K562 (cell line): ENCODE data around the gene ASIP. TPM values are rescaled to one million over a fixed set of nuclear protein-coding genes. Genes with fewer than 3 reads are reported as not detected.

Experiments used
- ATAC-seq: fragments of 200-7000 bp; cut with Tn5 transposase; 3 replicates; pipeline ENCODE4 v1.9.1; 2020; ENCODE audit warnings: moderate library complexity
- BruUV-seq: library from RNA; stranded (reverse); fragments of 400-500 nt; replicated peaks from 2 replicates; lab custom pipeline; 2021; lab: Mats Ljungman, UMichigan
- CTCF ChIA-PET: fragments of 300-600 bp; formaldehyde crosslinking; extraction: SDS; loops from one replicate; lab custom pipeline; 2021; ENCODE audit warnings: low intra/inter-chr PET ratio; lab: Yijun Ruan, JAX
- POLR2A ChIA-PET: fragments of 300-600, 350-650 bp; sonication (Branson Sonifier 250); formaldehyde crosslinking; extraction: SDS; loops from one replicate; lab custom pipeline; 2021; ENCODE audit warnings: antibody characterized with exemption, inconsistent platforms; lab: Yijun Ruan, JAX
- DNase-seq, 4 experiments: peaks; one replicate each; pipeline versions ENCODE4 v3.0.0 to v3.0.0-alpha.2; 2011 to 2018; ENCODE audit warnings: low spot score in 3 of 4, mixed read lengths in 3 of 4; ENCODE audit errors: extremely low read depth in 1 of 4
- FAIRE-seq: peaks from 2 replicates; lab custom pipeline; 2011; peaks lifted over from hg19 to GRCh38; lab: Jason Lieb, UNC
- H2AFZ ChIP-seq: 2 replicates; pipeline ENCODE4 v1.6.0; 2011; ENCODE audit warnings: low read depth, low read length, control low read depth, inconsistent platforms
- H3K27ac ChIP-seq: fragments of 200-600 bp; 3 replicates; pipeline ENCODE4 v1.8.0; 2011; ENCODE audit warnings: low read depth, mild to moderate bottlenecking, control low read depth, inconsistent platforms, low read length, moderate library complexity, mixed read lengths; ENCODE audit errors: extremely low read depth
- H3K27me3 ChIP-seq, 2 experiments: fragments of 300-600 bp in 1 of 2; 2 replicates in 1 of 2; 3 replicates in 1 of 2; pipeline versions ENCODE4 v1.6.0 to v1.8.0; 2011; ENCODE audit warnings: inconsistent platforms in 2 of 2, low read length in 2 of 2, mild to moderate bottlenecking in 1 of 2, mixed read lengths in 1 of 2, moderate library complexity in 1 of 2; ENCODE audit not compliant: control insufficient read depth in 2 of 2, insufficient read depth in 2 of 2
- H3K36me3 ChIP-seq: fragments of 300-600 bp; 3 replicates; pipeline ENCODE4 v1.8.0; 2011; ENCODE audit warnings: mild to moderate bottlenecking, low read length, inconsistent platforms; ENCODE audit not compliant: control insufficient read depth, insufficient read depth
- H3K4me1 ChIP-seq, 2 experiments: fragments of 200-600 bp in 1 of 2; replicated peaks in 1 of 2; 2 replicates in 1 of 2; 3 replicates in 1 of 2; pipeline versions ENCODE4 v1.5.1 to v1.8.0; 2011; ENCODE audit warnings: inconsistent platforms in 2 of 2, low read length in 2 of 2, mild to moderate bottlenecking in 1 of 2, mixed read lengths in 1 of 2, moderate library complexity in 1 of 2; ENCODE audit not compliant: control insufficient read depth in 2 of 2, insufficient read depth in 2 of 2
- H3K4me2 ChIP-seq: 2 replicates; pipeline ENCODE4 v1.6.1; 2011; ENCODE audit warnings: low read length, control low read depth, inconsistent platforms, mixed read lengths; ENCODE audit not compliant: insufficient read depth
- H3K4me3 ChIP-seq: fragments of 200-600 bp; sonication (generic), shearing (Covaris generic); 2 replicates; pipeline ENCODE4 v1.5.1; 2016; ENCODE audit warnings: control low read depth, inconsistent platforms
- H3K79me2 ChIP-seq: fragments of 200-600 bp; 3 replicates; pipeline ENCODE4 v1.8.0; 2011; ENCODE audit warnings: low read length, inconsistent platforms; ENCODE audit not compliant: control insufficient read depth, insufficient read depth
- H3K9ac ChIP-seq, 2 experiments: 2 replicates each; pipeline versions ENCODE4 v1.6.0 to v1.6.1; 2011; ENCODE audit warnings: low read depth in 2 of 2, low read length in 2 of 2, control low read depth in 1 of 2, inconsistent platforms in 1 of 2, mild to moderate bottlenecking in 1 of 2, mixed read lengths in 1 of 2; ENCODE audit not compliant: insufficient read depth in 1 of 2
- H3K9me1 ChIP-seq: one replicate; pipeline ENCODE4 v1.6.0; 2011; ENCODE audit warnings: inconsistent platforms, mild to moderate bottlenecking, low read length, moderate library complexity; ENCODE audit not compliant: control insufficient read depth, insufficient read depth
- H3K9me3 ChIP-seq: replicated peaks from 2 replicates; pipeline ENCODE4 v1.5.1; 2011; ENCODE audit warnings: low read depth, low read length, inconsistent platforms; ENCODE audit not compliant: control insufficient read depth, insufficient read depth
- H4K20me1 ChIP-seq: replicated peaks from 2 replicates; pipeline ENCODE4 v1.6.1; 2011; ENCODE audit warnings: low read length, inconsistent platforms, mixed read lengths; ENCODE audit not compliant: control insufficient read depth, insufficient read depth
- BRF1 ChIP-seq: IDR thresholded peaks from 3 replicates; pipeline ENCODE4 v1.6.1; 2011; ENCODE audit warnings: borderline replicate concordance, mild to moderate bottlenecking; ENCODE audit not compliant: insufficient read length; ENCODE audit errors: extremely low read depth
- EGR1 ChIP-seq: fragments of 450-650 bp; conservative IDR thresholded peaks from 2 replicates; pipeline ENCODE4 v1.6.1; 2017; ENCODE audit warnings: mild to moderate bottlenecking
- PYGO2 ChIP-seq: fragments of 450-650 bp; IDR thresholded peaks from 2 replicates; pipeline ENCODE4 v1.6.1; 2016; ENCODE audit warnings: mild to moderate bottlenecking, missing genetic modification characterization, moderate library complexity, missing compliant biosample characterization
- ZNF316 ChIP-seq: fragments of 450-650 bp; IDR thresholded peaks from 2 replicates; pipeline ENCODE4 v1.6.1; 2016
- WGBS: fragments of 100-300 bp; shearing (Covaris generic); methylation state at CpG from one replicate; pipeline ENCODE4 v1.1.6; 2016; ENCODE audit warnings: low coverage, mixed read lengths; ENCODE audit not compliant: insufficient coverage; ENCODE audit errors: missing lambda C conversion rate; 5-methylcytosine and 5-hydroxymethylcytosine counted together
- in situ Hi-C: fragments of 300-500 bp; cut with MboI; formaldehyde crosslinking; loops from 4 replicates; pipeline ENCODE4 v1.15.0; 2018; ENCODE audit warnings: inconsistent platforms, mixed read lengths
- intact Hi-C: fragments of 100-400 bp; cut with micrococcal nuclease; formaldehyde crosslinking; loops from 2 replicates; pipeline ENCODE4 v1.14.2; 2022
- polyA plus RNA-seq, 8 experiments: library from polyadenylated mRNA; depleted of rRNA in 4 of 8; stranded (reverse) in 5 of 8; unstranded in 3 of 8; fragments of >200 nt; fragmentation: Nextera tagmentation in 2 of 8; fragmentation: Illumina TruSeq in 1 of 8; extraction: Ambion mirVana in 2 of 8; extraction: Trizol in 1 of 8; gene quantifications; 2 replicates each; pipeline versions ENCODE4 v1.2.1 to v1.2.3, GENCODE V29; 2011 to 2014; ENCODE audit warnings: inconsistent platforms in 1 of 8, missing spikeins in 1 of 8
- total RNA-seq, 7 experiments: library from RNA; depleted of rRNA in 6 of 7; stranded (reverse); fragments of >200 nt in 6 of 7; fragmentation: Illumina TruSeq in 2 of 7; extraction: Trizol in 2 of 7; gene quantifications; 2 replicates each; pipeline versions ENCODE4 v1.2.1 to v1.2.3, GENCODE V29; 2011 to 2021; ENCODE audit warnings: low replicate concordance in 1 of 7

ASIP gene
- total and polyA plus RNA-seq, 9 of the 15 experiments (the other 6 are each of a cell fraction or from before 2014, with no cell fraction given), result not detected

DNA sequence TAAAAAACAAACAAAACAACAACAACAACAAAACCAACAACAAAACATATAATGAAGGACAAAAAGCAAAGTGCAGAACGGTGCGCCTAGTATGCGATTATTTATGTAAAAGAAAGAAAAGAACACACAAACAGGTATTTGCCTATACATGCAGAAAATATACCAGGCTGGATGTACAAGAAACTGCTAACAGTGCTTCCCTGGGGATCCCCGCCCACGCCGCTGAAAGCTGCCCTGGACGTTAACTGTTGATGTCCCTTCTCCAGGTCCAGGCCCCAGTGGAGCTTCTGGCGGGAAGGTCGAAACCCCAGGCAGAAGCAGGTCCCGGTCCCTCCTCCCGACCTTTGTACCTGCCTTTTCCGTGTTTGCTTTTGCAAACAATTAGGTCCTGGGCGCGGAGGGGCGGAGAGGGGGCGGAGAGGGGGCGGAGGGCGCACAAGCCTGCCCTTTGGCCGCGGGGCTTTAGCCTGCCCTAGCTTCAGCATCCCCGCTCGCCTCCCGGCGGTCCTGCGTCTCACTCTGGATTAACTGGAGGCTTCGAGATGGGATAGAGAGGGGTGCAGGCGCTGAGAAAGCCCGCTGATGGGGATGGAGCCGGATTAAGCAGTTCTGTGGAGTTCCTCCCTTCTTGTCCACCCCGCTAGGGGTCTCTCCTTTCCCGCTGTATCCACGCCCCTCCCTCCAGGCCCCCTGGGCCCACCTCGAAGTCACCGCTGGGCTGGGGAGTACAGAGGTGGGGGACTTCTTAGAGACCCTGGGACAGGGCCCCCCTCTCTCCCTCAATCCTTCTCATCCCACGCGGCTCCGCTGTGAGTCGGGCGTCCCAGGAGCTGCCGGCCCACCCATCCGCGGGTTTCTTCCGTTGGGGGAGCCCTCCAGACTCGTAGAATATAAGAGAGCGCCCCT is 70.1 kb downstream of the ASIP start:
- Histone ChIP-seq H3K4me3 (no peak overlapping the region), H3K79me2 (no peaks in the 10 kb centered on the region), H4K20me1 (no peaks in the 10 kb centered on the region), H3K9me3 (no peaks in the 10 kb centered on the region), H3K27me3 (no peaks in the 10 kb centered on the region), H3K4me2 (no peak overlapping the region), H2AFZ (no peak overlapping the region), H3K9me1 (no peaks in the 10 kb centered on the region), H3K4me1 (peaks cover 10 to 20% of the 10 kb centered on the region in 2 experiments; a peak in 4 of 5 replicates), H3K9ac (peak overlapping the region in 1 of 2 experiments; percentile 88; a peak in 1 of 4 replicates), H3K27ac (no peak overlapping the region), H3K36me3 (no peaks in the 10 kb centered on the region)
- no TSS peak for BruUV-seq
- ATAC-seq (0 out of 3 replicates have a peak, but pooled peaks have one; percentile 6), DNase-seq (no peak), FAIRE-seq (no peak)
- POLR2A ChIA-PET, result interaction anchor here (1.1 to 1.3 kb wide), 2 partner anchors 204 to 437 kb away, joined by 3 to 6 read pairs; no protein-coding TSS in a partner anchor
- WGBS, result 35% methylated on average over 35 of the region's 45 CpGs
- intact Hi-C loops (loop anchor here (1.0 to 2.0 kb wide), 5 partner anchors 121 to 457 kb away; no protein-coding TSS in a partner anchor), in situ Hi-C loops (loop anchor here (10.0 kb wide), 1 partner anchor 393 kb away; the partner anchor contains the start of gene TP53INP2)
- CTCF ChIA-PET, result interaction anchor here (0.7 to 2.2 kb wide), 7 partner anchors 53 to 645 kb away, joined by 3 to 39 read pairs (median 5); partner anchors contain the start of gene MYH7B
- TF ChIP-seq ZNF316 (0 out of 2 replicates have a peak, but pooled peaks have one; percentile 15), EGR1 (peak; percentile 58), PYGO2 (tag) (no peak), BRF1 (no peak)
